GM23248 (cell line): ENCODE measurements around the gene LRWD1.

Experiments used
- EZH2 ChIP-seq: fragments of 200-600 bp; sonication (generic); IDR thresholded peaks from 2 replicates; pipeline ENCODE4 v1.6.1; 2018; ENCODE audit warnings: antibody characterized with exemption, mild to moderate bottlenecking; ENCODE audit not compliant: insufficient read depth, poor library complexity, severe bottlenecking
- EZH2phosphoT487 ChIP-seq: fragments of 200-600 bp; sonication (generic); IDR thresholded peaks from 2 replicates; pipeline ENCODE4 v1.6.1; 2018; ENCODE audit warnings: antibody characterized with exemption, moderate library complexity, mild to moderate bottlenecking, low read depth; ENCODE audit not compliant: insufficient read depth

DNA sequence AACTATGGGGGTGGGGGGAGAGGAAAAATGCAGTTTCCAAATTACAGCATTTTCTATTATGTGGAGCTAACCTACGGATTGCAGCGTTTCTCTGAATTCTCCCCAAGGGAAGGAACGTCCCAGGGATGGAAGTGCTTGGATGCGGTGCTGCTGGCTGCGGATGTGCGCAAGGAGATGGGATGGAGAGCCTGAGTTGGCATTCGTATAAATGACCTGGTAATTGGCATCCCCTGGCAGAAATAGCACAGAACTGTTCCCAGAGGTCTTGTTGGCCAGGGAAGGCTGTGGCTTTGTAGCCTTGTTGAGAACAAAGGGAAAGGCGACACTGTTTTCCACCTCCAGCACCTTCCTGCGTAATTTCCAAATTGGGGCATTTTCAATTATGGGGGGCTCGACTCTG, 28.7 kb upstream of the LRWD1 start:
- TF ChIP-seq EZH2phosphoT487 (no peak), EZH2 (no peak)
